MG63 (cell line): Measurements from ENCODE around the gene KRTAP4-2. TPM values are rescaled to one million over a fixed set of nuclear protein-coding genes. Genes with fewer than 3 reads are reported as not detected.
"Not testable (repeated sequence)": the region's sequence is repeated elsewhere in the genome, so short reads cannot be mapped to it uniquely, and the experiment has no call there.

Source experiments
- DNase-seq: peaks from one replicate; pipeline ENCODE4 v3.0.0-alpha.2; 2020
- H3K27me3 ChIP-seq: fragments of 250-450 bp; sonication (Bioruptor Pico); 2 replicates; pipeline ENCODE4 v1.5.1; 2020; ENCODE audit warnings: mild to moderate bottlenecking, moderate library complexity
- H3K36me3 ChIP-seq: fragments of 250-450 bp; sonication (Bioruptor Pico); 2 replicates; pipeline ENCODE4 v1.5.1; 2020; ENCODE audit warnings: mild to moderate bottlenecking, moderate library complexity
- H3K4me3 ChIP-seq: fragments of 250-450 bp; sonication (Bioruptor Pico); 2 replicates; pipeline ENCODE4 v1.5.1; 2020; ENCODE audit warnings: mild to moderate bottlenecking, moderate library complexity
- H3K9me3 ChIP-seq: fragments of 250-450 bp; sonication (Bioruptor Pico); 2 replicates; pipeline ENCODE4 v1.5.1; 2020; ENCODE audit warnings: mild to moderate bottlenecking, moderate library complexity
- total RNA-seq: library from RNA; depleted of rRNA; stranded (reverse); fragments of >200 nt; shearing (Covaris generic); gene quantifications from 2 replicates; pipeline ENCODE4 v1.2.3, GENCODE V29; 2014; ENCODE audit warnings: low replicate concordance

Gene KRTAP4-2
- total RNA-seq, 1 experiment from 2014 or later, result not detected

DNA sequence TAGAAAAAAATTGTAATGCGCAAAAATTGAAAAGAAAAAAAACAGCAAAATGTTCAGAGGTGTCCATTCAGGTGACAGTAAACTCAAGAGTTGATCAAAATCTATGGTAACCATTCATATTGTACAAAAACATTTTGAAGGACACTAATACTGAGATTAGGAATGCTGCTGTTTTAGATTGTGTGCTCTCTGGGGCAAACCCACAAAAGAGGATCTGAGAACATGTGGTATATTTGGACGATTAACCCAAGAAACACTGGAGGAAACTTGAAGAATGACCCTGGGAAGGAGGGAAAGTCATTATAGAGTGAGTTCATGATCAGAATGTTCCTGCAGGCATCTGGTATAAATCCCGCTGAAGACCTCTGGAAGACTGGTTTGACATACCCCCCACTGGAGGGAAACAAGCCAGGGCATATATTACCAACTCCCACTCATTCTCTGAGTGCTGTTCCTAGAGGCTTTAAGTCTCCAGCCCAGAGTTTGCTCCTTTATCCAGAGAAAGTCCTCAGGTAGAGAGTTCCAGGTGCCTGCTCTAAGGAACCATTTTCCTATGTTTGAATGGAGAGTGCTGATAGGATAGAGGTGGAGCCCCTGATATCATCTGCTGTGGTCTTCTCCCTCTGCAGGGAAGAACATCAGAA, 1.2 kb downstream of the KRTAP4-2 start:
- no peaks in the 10 kb centered on the region for H3K27me3 ChIP-seq
- no peak for DNase-seq
- no peaks in the 10 kb centered on the region; the same call in 1 of the 2 replicates for H3K9me3 ChIP-seq
- H3K36me3 ChIP-seq, result no peaks in the 10 kb centered on the region
- H3K4me3 ChIP-seq, result no peak overlapping the region

DNA sequence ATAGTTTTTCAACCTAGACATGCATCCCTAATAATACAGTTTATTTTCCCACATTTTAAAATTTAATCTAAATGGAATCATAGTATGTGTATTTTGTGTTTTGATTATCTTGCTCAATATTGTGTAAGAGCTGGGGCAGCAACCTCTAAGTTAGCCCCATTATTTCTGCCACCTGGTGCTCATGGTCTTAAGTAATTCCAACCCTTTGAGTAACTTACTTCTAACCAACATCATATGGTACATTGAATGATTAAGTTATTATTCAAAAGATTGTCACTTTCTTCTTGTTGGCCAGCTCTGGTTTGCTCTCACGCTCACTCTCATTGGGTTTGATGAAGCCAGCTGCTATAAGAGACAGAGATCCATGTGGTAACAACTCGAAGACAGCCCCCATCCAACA, 6.1 kb downstream of the KRTAP4-2 start:
- DNase-seq, result no peak
- H3K36me3 ChIP-seq, result no peaks in the 10 kb centered on the region
- no peaks in the 10 kb centered on the region; the same call in 1 of the 2 replicates for H3K9me3 ChIP-seq
- H3K4me3 ChIP-seq, result no peak overlapping the region
- H3K27me3 ChIP-seq, result no peaks in the 10 kb centered on the region

DNA sequence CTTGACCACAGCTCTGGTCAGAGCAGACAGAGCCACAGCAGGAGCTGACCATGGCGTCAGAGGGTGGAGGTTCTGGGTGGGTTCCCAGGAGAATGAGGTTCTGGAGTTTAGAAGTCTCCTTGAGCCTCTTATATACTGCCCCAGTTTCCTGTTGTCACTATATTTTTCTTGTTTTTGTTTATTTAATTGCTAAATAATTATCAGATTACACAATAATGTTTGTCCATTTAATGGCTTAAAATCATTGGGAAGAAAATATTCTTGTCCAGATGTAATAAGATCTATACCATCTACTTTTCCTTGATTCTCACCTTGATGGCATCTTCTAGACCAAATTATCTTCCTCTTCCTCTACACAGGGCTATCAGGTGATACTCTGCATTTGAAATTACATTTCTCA, 9.9 kb downstream of the KRTAP4-2 start, which contains the start of gene KRTAP4-3:
Gene KRTAP4-3, minus strand, starts transcription at position 101 of the 400 bp plus-strand sequence. Its CDS starts 49 bp downstream, at position 52.
- Histone ChIP-seq H3K27me3 (no peaks in the 10 kb centered on the region), H3K36me3 (no peaks in the 10 kb centered on the region), H3K4me3 (no peak within 1 kb of the TSS), H3K9me3 (no peaks in the 10 kb centered on the region)
- no peak for DNase-seq

DNA sequence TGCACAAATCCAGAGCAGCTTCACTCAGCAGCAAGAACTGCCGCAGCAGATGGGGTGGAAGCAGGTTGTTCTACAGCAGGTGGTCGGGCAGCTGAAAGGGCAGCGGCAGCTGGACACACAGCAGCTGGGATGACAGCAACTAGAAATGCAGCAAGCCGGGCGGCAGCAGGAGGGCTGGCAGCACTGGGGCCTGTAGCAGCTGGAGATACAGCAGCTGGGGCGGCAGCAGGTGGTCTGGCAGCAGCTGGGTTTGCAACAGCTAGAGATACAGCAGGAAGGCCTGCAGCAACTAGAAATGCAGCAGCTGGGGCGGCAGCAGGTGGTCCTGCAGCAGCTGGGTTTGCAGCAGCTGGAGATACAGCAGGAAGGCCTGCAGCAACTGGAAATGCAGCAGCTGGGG, 10.5 kb downstream of the KRTAP4-2 start:
- Histone ChIP-seq H3K36me3 (no peaks in the 10 kb centered on the region), H3K9me3 (no peaks in the 10 kb centered on the region), H3K27me3 (no peaks in the 10 kb centered on the region), H3K4me3 (no peak overlapping the region)
- DNase-seq, result no peak

DNA sequence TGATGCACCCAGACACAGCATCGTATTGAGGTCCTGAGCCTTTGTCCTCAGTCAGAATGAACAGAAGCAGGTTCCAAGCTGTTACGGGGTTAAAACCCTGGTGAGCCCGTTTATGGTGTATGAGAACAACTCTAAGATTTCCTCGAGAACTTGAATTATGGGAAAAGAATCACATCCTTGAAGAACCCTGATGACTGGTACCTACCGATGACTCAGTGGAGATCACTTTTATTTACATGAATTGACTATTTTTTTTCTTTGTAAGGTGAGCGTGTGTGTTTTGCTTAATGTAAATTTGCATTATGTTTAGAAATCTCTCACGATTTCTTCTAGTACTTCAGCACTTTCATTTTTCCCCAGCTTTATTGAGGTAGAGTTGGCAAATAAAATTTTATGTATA, 14.2 kb downstream of the KRTAP4-2 start:
- H3K36me3 ChIP-seq, result no peaks in the 10 kb centered on the region
- H3K4me3 ChIP-seq, result no peak overlapping the region
- no peaks in the 10 kb centered on the region for H3K9me3 ChIP-seq
- no peak for DNase-seq
- no peaks in the 10 kb centered on the region for H3K27me3 ChIP-seq

DNA sequence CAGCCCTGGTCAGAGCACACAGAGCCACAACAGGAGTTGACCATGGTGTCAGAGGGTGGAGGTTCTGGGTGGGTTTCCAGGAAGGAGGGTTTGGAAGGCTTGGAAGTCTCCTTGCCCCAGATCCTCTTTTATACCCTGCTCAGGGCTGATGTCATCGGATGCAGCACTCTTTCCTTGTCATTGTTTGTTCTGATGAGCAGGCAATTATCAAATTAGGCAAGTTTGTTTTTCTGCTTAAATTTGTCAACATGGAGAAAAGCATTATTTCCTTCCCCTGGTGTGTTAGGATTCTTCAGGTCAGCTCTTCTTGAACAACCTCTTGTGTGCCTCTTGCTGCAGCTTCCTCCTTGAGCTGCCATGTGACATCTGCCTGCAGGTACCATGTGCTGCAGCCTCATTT, 17.4 kb downstream of the KRTAP4-2 start, which contains the start of gene KRTAP4-4:
Gene KRTAP4-4, minus strand, starts transcription at position 101 of the 400 bp plus-strand sequence. Its CDS starts 57 bp downstream, at position 44.
- H3K9me3 ChIP-seq, result peaks cover 3% of the 10 kb centered on the region
- no peaks in the 10 kb centered on the region for H3K36me3 ChIP-seq

DNA sequence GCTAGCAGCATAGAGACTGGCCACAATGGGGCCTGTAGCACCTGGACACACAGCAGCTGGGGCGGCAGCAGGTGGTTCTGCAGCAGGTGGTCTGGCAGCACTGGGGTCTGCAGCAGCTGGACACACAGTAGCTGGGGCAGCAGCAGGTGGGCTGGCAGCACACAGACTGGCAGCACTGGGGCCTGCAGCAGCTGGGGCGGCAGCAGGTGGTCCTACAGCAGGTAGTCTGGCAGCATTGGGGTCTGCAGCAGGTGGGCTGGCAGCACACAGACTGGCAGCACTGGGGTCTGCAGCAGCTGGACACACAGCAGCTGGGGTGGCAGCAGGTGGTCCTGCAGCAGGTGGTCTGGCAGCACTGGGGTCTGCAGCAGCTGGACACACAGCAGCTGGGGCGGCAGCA, 17.8 kb downstream of the KRTAP4-2 start:
- not testable (repeated sequence) for DNase-seq

More for the DNA sequence above, 17.4 kb downstream of the KRTAP4-2 start, which contains the start of gene KRTAP4-4:
- DNase-seq, result no peak
- H3K4me3 ChIP-seq, result no peak within 1 kb of the TSS
- H3K27me3 ChIP-seq, result no peaks in the 10 kb centered on the region

DNA sequence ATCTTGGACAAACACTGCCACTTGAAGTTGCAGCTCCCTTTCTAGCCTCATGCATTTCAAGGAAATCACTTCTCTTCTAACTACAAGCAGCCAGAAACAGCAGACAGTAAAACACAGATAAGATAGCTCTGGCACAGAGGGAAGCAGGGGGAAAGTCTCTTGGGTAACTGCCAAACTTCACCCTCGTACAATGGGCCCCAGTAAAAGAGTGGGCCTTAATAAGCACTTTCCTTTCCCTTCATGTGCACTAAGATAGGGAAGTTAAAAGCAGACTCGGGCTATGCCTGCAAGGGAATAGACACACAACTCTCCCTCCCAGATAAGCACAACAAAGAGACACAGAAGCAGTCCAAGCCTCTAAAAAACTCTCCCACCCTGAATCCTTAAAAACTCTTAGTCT, 24.2 kb downstream of the KRTAP4-2 start:
- peaks cover 3% of the 10 kb centered on the region for H3K9me3 ChIP-seq
- no peak for DNase-seq

More for the DNA sequence above, 17.8 kb downstream of the KRTAP4-2 start:
- not testable (repeated sequence) for H3K36me3 ChIP-seq, H3K27me3 ChIP-seq, H3K4me3 ChIP-seq, H3K9me3 ChIP-seq

DNA sequence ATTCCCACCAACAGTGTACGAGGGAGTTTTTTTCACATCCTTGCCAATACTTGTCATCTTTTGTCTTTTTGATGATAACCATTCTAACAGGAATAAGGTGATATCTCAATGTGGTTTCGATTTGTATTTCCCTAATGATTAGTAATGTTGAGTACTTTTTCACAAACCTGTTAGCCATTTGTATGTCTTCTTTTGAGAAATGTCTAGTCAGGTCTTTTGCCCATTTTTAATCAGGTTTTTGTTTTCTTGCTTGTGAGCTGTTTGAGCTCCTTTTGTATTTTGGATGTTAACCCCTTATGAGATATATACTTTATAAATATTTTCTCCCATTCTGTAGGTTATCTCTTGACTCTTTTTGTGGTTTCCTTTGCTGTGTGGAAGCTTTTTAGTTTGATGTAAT, 26.5 kb downstream of the KRTAP4-2 start:
- Histone ChIP-seq H3K27me3 (no peaks in the 10 kb centered on the region), H3K36me3 (no peaks in the 10 kb centered on the region), H3K9me3 (peaks cover 2% of the 10 kb centered on the region; the same call in 1 of the 2 replicates), H3K4me3 (no peak overlapping the region)
- DNase-seq, result no peak

More for the DNA sequence above, 24.2 kb downstream of the KRTAP4-2 start:
- H3K27me3 ChIP-seq, result no peaks in the 10 kb centered on the region
- no peak overlapping the region for H3K4me3 ChIP-seq
- no peaks in the 10 kb centered on the region for H3K36me3 ChIP-seq

DNA sequence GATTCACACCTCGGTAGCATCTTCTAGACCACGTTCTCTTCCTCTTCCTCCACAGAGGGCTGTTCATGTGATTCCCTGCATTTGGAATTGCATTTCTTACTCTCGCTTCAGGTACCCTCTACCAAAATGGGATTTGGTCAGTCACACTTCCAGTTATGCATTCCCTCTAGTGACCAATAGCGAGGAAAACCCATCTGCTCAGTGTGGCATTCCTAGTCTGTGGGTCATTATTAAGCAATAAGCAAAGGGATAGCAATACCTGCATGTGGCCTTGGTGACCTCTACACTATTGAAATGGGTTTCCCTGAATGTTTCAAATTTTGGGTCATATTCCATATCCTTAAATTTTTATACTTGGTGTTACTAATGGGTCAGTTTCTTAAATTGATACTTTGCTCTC, 28.0 kb downstream of the KRTAP4-2 start:
- Histone ChIP-seq H3K36me3 (no peaks in the 10 kb centered on the region), H3K9me3 (no peaks in the 10 kb centered on the region), H3K4me3 (no peak overlapping the region), H3K27me3 (no peaks in the 10 kb centered on the region)
- no peak for DNase-seq

DNA sequence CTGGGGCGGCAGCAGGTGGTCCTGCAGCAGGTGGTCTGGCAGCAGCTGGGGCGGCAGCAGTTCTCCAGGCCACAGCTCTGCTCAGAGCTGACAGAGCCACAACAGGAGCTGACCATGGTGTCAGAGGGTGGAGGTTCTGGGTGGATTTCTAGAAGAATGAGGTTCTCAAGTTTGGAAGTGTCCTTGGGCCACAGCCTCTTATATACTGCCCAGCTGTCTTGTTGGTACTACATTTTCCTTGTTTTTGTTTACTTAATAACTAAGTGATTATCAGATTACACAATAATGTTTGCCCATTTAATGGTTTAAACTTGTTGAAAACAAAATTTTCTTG, 28.4 kb downstream of the KRTAP4-2 start, which contains the start of gene KRTAP4-5:
Gene KRTAP4-5, minus strand, starts transcription at position 174 of the 334 bp plus-strand sequence. Its CDS starts 58 bp downstream, at position 116.
- no peaks in the 10 kb centered on the region for H3K36me3 ChIP-seq
- DNase-seq, result no peak
- no peak within 1 kb of the TSS for H3K4me3 ChIP-seq
- no peaks in the 10 kb centered on the region for H3K27me3 ChIP-seq
- H3K9me3 ChIP-seq, result no peaks in the 10 kb centered on the region; the same call in 1 of the 2 replicates

DNA sequence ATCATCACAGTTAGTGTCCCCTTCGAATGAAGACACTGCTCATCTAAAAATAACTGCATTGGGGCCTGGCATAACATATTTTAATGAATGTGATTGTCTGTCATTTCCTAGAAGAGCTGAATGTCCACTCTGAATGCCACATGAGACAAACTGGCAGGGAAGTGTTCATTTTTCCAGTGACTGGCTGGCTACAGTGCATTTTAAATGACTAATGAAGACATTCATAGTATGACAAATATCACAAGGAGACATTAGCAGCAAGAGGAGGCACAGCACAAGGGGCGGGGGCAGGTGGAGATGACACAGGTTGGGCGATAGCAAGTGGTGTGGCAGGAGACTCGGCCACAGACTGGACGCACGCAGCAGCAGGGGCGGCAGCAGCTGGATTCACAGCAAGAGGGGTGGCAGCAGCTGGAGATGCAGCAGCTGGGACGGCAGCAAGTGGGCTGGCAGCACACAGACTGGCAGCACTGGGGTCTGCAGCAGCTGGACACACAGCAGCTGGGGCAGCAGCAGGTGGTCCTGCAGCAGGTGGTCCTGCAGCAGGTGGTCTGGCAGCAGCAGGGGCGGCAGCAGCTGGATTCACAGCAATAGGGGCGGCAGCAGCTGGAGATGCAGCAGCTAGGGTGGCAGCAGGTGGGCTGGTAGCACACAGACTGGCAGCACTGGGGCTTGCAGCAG, 28.9 kb downstream of the KRTAP4-2 start:
- not testable (repeated sequence) for H3K9me3 ChIP-seq, H3K27me3 ChIP-seq, DNase-seq, H3K4me3 ChIP-seq, H3K36me3 ChIP-seq

DNA sequence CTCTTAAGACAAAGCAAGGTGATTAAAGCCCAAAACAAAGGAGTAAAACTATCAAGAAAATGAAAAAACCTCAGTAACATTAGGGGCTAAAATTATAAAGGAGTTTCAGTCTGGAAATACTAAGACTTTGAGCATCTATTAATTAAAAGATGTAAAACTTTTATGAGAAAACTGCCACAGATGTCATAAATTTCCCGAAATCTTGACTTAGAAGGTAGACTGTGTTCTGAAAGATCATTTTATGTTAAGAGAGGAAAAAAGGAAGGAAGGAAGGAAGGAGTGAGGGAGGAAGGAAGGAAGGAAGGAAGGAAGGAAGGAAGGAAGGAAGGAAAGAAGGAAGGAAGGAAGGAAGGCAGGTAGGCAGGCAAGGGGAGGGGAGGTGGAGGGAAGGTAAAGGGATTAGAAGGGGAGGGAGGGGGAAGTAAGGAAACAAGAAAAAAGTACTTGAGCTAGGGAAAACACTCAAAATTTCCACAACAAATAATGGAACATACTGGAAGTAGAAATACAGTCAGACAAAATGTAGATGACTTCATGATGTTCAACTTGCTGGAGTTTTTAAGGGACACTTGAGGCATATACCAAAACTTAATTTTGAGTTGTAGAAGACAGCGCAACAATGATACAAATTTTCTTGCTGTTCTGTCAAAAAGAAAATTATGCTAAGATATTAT, 30.4 kb downstream of the KRTAP4-2 start:
- no peak overlapping the region for H3K4me3 ChIP-seq
- H3K27me3 ChIP-seq, result no peaks in the 10 kb centered on the region
- DNase-seq, result no peak

DNA sequence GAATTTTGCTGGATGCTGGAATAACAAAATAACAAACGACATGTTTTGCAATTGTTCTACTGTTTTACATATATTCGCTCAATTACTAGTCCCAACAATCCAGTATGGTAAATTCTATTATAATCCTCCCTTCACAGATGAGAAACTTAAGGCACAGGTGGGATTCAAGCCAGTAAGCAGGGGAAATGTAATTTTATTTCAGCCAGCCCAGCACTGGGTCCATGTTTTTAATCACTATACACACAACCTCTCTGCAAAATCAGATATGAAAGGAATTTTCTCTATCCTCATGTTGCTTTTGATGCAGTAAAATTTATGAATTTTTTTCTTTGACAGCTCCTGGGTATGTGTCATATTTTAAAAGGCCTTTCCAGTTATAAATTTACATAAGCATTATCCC, 32.8 kb downstream of the KRTAP4-2 start:
- peaks cover 23% of the 10 kb centered on the region for H3K9me3 ChIP-seq
- no peak overlapping the region for H3K4me3 ChIP-seq
- DNase-seq, result no peak
- H3K36me3 ChIP-seq, result no peaks in the 10 kb centered on the region
- H3K27me3 ChIP-seq, result no peaks in the 10 kb centered on the region

More for the DNA sequence above, 30.4 kb downstream of the KRTAP4-2 start:
- Histone ChIP-seq H3K9me3 (peaks cover 15% of the 10 kb centered on the region), H3K36me3 (no peaks in the 10 kb centered on the region)

DNA sequence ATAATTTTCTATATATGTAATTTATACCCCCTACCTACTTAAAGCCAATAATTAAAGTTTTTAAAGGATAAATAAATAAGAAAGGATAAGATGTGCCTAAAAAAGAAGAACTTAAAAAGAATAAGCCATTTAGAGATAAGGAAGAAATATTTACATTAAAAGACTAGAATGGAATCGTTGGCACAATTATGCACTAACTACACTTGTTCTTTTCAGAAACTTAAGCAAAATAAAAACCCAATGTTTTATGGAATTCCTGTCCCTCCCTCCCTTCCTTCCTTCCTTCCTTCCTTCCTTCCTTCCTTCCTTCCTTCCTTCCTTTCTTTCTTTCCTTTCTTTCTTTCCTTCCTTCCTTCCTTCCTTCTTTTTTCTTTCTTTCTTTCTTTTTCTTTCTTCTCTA, 33.2 kb downstream of the KRTAP4-2 start:
- H3K36me3 ChIP-seq, result no peaks in the 10 kb centered on the region
- no peak for DNase-seq
- H3K9me3 ChIP-seq, result peaks cover 25% of the 10 kb centered on the region
- H3K27me3 ChIP-seq, result no peaks in the 10 kb centered on the region
- no peak overlapping the region for H3K4me3 ChIP-seq

DNA sequence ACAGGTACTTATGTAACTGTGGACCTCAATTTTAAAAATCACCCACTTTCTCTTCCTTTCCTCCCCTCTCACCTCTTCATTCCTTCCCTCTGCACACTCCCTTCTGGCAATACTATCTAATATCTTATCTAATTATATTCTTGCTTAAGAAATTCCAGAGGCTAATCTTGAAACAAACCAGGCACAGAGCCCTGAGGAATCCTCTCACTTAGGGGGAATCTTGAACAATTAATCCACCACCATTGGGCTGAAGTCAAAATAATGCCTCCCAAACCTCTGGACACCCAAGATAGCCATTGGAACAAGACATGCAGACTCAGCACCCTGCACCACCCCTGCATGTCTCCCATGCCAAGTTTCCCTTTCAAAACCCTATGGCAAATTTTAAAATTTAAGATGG, 36.7 kb downstream of the KRTAP4-2 start:
- peaks cover 47% of the 10 kb centered on the region for H3K9me3 ChIP-seq
- no peak for DNase-seq
- no peak overlapping the region for H3K4me3 ChIP-seq
- no peaks in the 10 kb centered on the region for H3K27me3 ChIP-seq
- no peaks in the 10 kb centered on the region for H3K36me3 ChIP-seq
